DMS53 treated with DMSO at 0.1 percent for 48 hours (cell line): ENCODE results near the gene ECI2.
"Not testable (repeated sequence)": the region's sequence is repeated elsewhere in the genome, so short reads cannot be mapped to it uniquely, and the experiment has no call there.

Experiments
- DNase-seq: peaks from one replicate; lab custom pipeline; 2025; ENCODE audit not compliant: unreplicated experiment; lab: John Stamatoyannopoulos, UW

The ECI2 gene

GRCh38 chr6:4139272-4139671, 3.9 kb upstream of the ECI2 start:
- DNase-seq = no peak

- DNase-seq = no peak
Observed at GRCh38 chr6:4138186-4138585, 2.8 kb upstream of the ECI2 start.

- no peak for DNase-seq
Observed at GRCh38 chr6:4136354-4136831, 1.0 kb upstream of the ECI2 start.

- peak; percentile 86 for DNase-seq
Observed at GRCh38 chr6:4135665-4136353, 434 bp upstream of the ECI2 start.

- no peak for DNase-seq
Observed at GRCh38 chr6:4133941-4134838, 1.2 kb downstream of the ECI2 start.

GRCh38 chr6:4130357-4130987, 4.9 kb downstream of the ECI2 start:
- DNase-seq = no peak

GRCh38 chr6:4129446-4129845, 5.9 kb downstream of the ECI2 start:
- no peak for DNase-seq

GRCh38 chr6:4128748-4129147, 6.6 kb downstream of the ECI2 start:
- no peak for DNase-seq

GRCh38 chr6:4128072-4128471, 7.3 kb downstream of the ECI2 start:
- no peak for DNase-seq

GRCh38 chr6:4125933-4126864, 9.2 kb downstream of the ECI2 start:
- DNase-seq = no peak

GRCh38 chr6:4125500-4125899, 9.9 kb downstream of the ECI2 start:
- no peak for DNase-seq

GRCh38 chr6:4124351-4124750, 11.0 kb downstream of the ECI2 start:
- DNase-seq = no peak

GRCh38 chr6:4115741-4116140, 19.6 kb downstream of the ECI2 start:
- DNase-seq = no peak

- no peak for DNase-seq
Observed at GRCh38 chr6:4114123-4114522, 21.3 kb downstream of the ECI2 start.

GRCh38 chr6:4113649-4114048, 21.7 kb downstream of the ECI2 start:
- no peak for DNase-seq

- DNase-seq = no peak
Observed at GRCh38 chr6:4112366-4112765, 23.0 kb downstream of the ECI2 start.

GRCh38 chr6:4109363-4109815, 26.0 kb downstream of the ECI2 start:
- DNase-seq = not testable (repeated sequence)

GRCh38 chr6:4108561-4109093, 26.7 kb downstream of the ECI2 start:
- no peak for DNase-seq

- DNase-seq = no peak
Observed at GRCh38 chr6:4107873-4108272, 27.5 kb downstream of the ECI2 start.

- no peak for DNase-seq
Observed at GRCh38 chr6:4105980-4106536, 29.3 kb downstream of the ECI2 start.
